HEK293T (cell line): ENCODE data around the gene KIAA1671.
"Not testable (repeated sequence)": the region's sequence is repeated elsewhere in the genome, so short reads cannot be mapped to it uniquely, and the experiment has no call there.

Source experiments
- CTCF ChIA-PET: fragments of 350-600 bp; formaldehyde crosslinking; extraction: SDS; loops from one replicate; lab custom pipeline; 2021; ENCODE audit warnings: antibody characterized with exemption, inconsistent platforms; lab: Yijun Ruan, JAX
- POLR2A ChIA-PET: fragments of 350-600 bp; formaldehyde crosslinking; extraction: SDS; loops from one replicate; lab custom pipeline; 2020; ENCODE audit warnings: antibody characterized with exemption, inconsistent platforms; lab: Yijun Ruan, JAX
- DNase-seq: peaks from one replicate; pipeline ENCODE4 v3.0.0; 2012; ENCODE audit warnings: mixed read lengths; ENCODE audit errors: extremely low spot score
- ARNT ChIP-seq: fragments of 450-650 bp; IDR thresholded peaks from 2 replicates; pipeline ENCODE4 v1.6.1; 2017; ENCODE audit warnings: mild to moderate bottlenecking
- BHLHE40 ChIP-seq: fragments of 450-650 bp; IDR thresholded peaks from 2 replicates; pipeline ENCODE4 v1.6.1; 2016; ENCODE audit warnings: mild to moderate bottlenecking, moderate library complexity, borderline replicate concordance
- CTBP1 ChIP-seq: fragments of 450-650 bp; IDR thresholded peaks from 2 replicates; pipeline ENCODE4 v1.6.1; 2016; ENCODE audit warnings: borderline replicate concordance
- ELF4 ChIP-seq: fragments of 450-650 bp; IDR thresholded peaks from 2 replicates; pipeline ENCODE4 v1.6.1; 2017; ENCODE audit warnings: antibody characterized with exemption
- FOXA1 ChIP-seq: fragments of 450-650 bp; IDR thresholded peaks from 2 replicates; pipeline ENCODE4 v1.6.1; 2016; ENCODE audit warnings: mild to moderate bottlenecking
- FOXK2 ChIP-seq: fragments of 450-650 bp; IDR thresholded peaks from 2 replicates; pipeline ENCODE4 v1.6.1; 2016; ENCODE audit warnings: mild to moderate bottlenecking
- FOXM1 ChIP-seq: fragments of 450-650 bp; IDR thresholded peaks from 2 replicates; pipeline ENCODE4 v1.6.1; 2017; ENCODE audit warnings: mild to moderate bottlenecking, borderline replicate concordance
- HDGF ChIP-seq: fragments of 450-650 bp; IDR thresholded peaks from 2 replicates; pipeline ENCODE4 v1.6.1; 2017; ENCODE audit warnings: antibody characterized with exemption, borderline replicate concordance
- L3MBTL2 ChIP-seq: fragments of 450-650 bp; conservative IDR thresholded peaks from 2 replicates; pipeline ENCODE4 v1.6.1; 2016; ENCODE audit warnings: mild to moderate bottlenecking
- LEF1 ChIP-seq: fragments of 450-650 bp; IDR thresholded peaks from 2 replicates; pipeline ENCODE4 v1.6.1; 2017; ENCODE audit warnings: mild to moderate bottlenecking, borderline replicate concordance
- NFRKB ChIP-seq: fragments of 450-650 bp; IDR thresholded peaks from 2 replicates; pipeline ENCODE4 v1.6.1; 2016; ENCODE audit warnings: mild to moderate bottlenecking, moderate library complexity
- PKNOX1 ChIP-seq: fragments of 450-650 bp; IDR thresholded peaks from 2 replicates; pipeline ENCODE4 v1.6.1; 2016
- SP1 ChIP-seq: fragments of 450-650 bp; IDR thresholded peaks from 2 replicates; pipeline ENCODE4 v1.6.1; 2017
- SUZ12 ChIP-seq: fragments of 450-650 bp; IDR thresholded peaks from 2 replicates; pipeline ENCODE4 v1.6.1; 2016; ENCODE audit warnings: mild to moderate bottlenecking
- TARDBP ChIP-seq: fragments of 450-650 bp; IDR thresholded peaks from 2 replicates; pipeline ENCODE4 v1.6.1; 2016
- ZNF384 ChIP-seq: fragments of 450-650 bp; IDR thresholded peaks from 2 replicates; pipeline ENCODE4 v1.6.1; 2016

The KIAA1671 gene

GRCh38 chr22:25197340-25197739 lies 244.8 kb downstream of the KIAA1671 start:
- POLR2A ChIA-PET = no interaction called here

GRCh38 chr22:25199731-25200520 lies 247.4 kb downstream of the KIAA1671 start, which contains the start of gene CRYBB3:
TSS of gene CRYBB3 (plus strand) at chr22:25199858. CDS start at chr22:25201397, 1,539 bp downstream.
- ChIA-PET POLR2A (no interaction called here), CTCF (no interaction called here)
- TF ChIP-seq FOXK2 (no peak), HDGF (no peak), SP1 (no peak)
- no peak for DNase-seq

More at GRCh38 chr22:25197340-25197739, 244.8 kb downstream of the KIAA1671 start:
- no peak for TF ChIP-seq ZNF384
- no peak for TF ChIP-seq NFRKB
- no peak for TF ChIP-seq L3MBTL2
- TF ChIP-seq PKNOX1 = no peak
- TF ChIP-seq BHLHE40 = no peak
- TF ChIP-seq FOXK2 = no peak
- TF ChIP-seq HDGF = no peak
- TF ChIP-seq TARDBP = no peak
- CTCF ChIA-PET = interaction anchor here (0.7 kb wide), 1 partner anchor 1091 kb away, joined by 3 read pairs; no protein-coding TSS in a partner anchor
- DNase-seq = no peak

GRCh38 chr22:25200967-25201366 lies 248.5 kb downstream of the KIAA1671 start:
- CTCF ChIA-PET = interaction anchor here (0.6 to 1.8 kb wide), 3 partner anchors 17 to 120 kb away, joined by 4 to 7 read pairs (median 4); no protein-coding TSS in a partner anchor
- TF ChIP-seq LEF1 (no peak), HDGF (no peak), PKNOX1 (no peak), ARNT (no peak), ELF4 (no peak), FOXA1 (no peak), ZNF384 (no peak), FOXM1 (no peak), NFRKB (no peak), SUZ12 (no peak), TARDBP (no peak), FOXK2 (no peak), CTBP1 (no peak), SP1 (no peak), L3MBTL2 (no peak)
- POLR2A ChIA-PET = no interaction called here
- no peak for DNase-seq

- POLR2A ChIA-PET = no interaction called here
- CTCF ChIA-PET = interaction anchor here (0.6 to 2.0 kb wide), 11 partner anchors 9 to 1431 kb away, joined by 3 to 14 read pairs (median 4); no protein-coding TSS in a partner anchor
- TF ChIP-seq LEF1 = no peak
- TF ChIP-seq SUZ12 = no peak
Observed at GRCh38 chr22:25201557-25202273, 249.2 kb downstream of the KIAA1671 start.

GRCh38 chr22:25202290-25202921 lies 249.9 kb downstream of the KIAA1671 start:
- CTCF ChIA-PET = interaction anchor here (0.6 to 2.0 kb wide), 11 partner anchors 8 to 1430 kb away, joined by 3 to 14 read pairs (median 4); no protein-coding TSS in a partner anchor
- POLR2A ChIA-PET = no interaction called here
- peak; percentile 86 for DNase-seq
- TF ChIP-seq LEF1 (no peak), FOXA1 (no peak), FOXM1 (no peak), CTBP1 (no peak), SP1 (no peak), SUZ12 (no peak), PKNOX1 (no peak), TARDBP (no peak), ELF4 (no peak), ZNF384 (no peak)

More at GRCh38 chr22:25201557-25202273, 249.2 kb downstream of the KIAA1671 start:
- no peak for DNase-seq

GRCh38 chr22:25203082-25203481 lies 250.6 kb downstream of the KIAA1671 start:
- ChIA-PET POLR2A (no interaction called here), CTCF (interaction anchor here (1.0 to 2.0 kb wide), 6 partner anchors 8 to 130 kb away, joined by 3 to 14 read pairs (median 4); no protein-coding TSS in a partner anchor)
- TF ChIP-seq LEF1 (no peak), ZNF384 (no peak), SUZ12 (no peak), NFRKB (no peak), ELF4 (no peak), SP1 (no peak), L3MBTL2 (no peak)
- DNase-seq = no peak

- CTCF ChIA-PET, DNase-seq, POLR2A ChIA-PET: not testable (repeated sequence)
Observed at GRCh38 chr22:25204547-25204946, 252.0 kb downstream of the KIAA1671 start.
